GM21723 (cell line): ENCODE results near the gene TSPAN9.
"Not testable (repeated sequence)": the region's sequence is repeated elsewhere in the genome, so short reads cannot be mapped to it uniquely, and the experiment has no call there.

Source experiments
- ATAC-seq: cut with Tn5 transposase; IDR thresholded peaks from one replicate; pipeline ENCODE4 v1.9.1; 2021; ENCODE audit warnings: mild to moderate bottlenecking, moderate library complexity; ENCODE audit not compliant: unreplicated experiment

Gene TSPAN9

DNA sequence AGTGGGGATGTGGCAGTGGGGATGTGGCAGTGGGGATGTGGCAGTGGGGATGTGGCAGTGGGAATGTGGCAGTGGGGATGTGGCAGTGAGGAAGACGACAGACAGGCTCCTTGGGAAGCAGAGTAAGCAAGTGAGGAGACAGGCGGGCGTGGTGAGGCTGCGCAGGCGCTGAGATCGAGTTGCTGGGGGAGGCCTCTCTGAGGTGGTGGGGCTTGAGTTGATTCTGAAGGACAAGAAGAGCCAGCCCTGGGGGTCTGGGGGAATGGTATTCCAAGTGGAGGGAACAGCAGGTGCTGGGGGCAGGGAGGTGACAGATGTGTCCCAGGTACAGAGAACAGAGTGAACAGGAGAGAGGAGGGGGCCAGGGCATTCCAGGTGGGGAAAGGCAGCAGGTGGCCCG lies 33.8 kb upstream of the TSPAN9 start:
- ATAC-seq = no peak

DNA sequence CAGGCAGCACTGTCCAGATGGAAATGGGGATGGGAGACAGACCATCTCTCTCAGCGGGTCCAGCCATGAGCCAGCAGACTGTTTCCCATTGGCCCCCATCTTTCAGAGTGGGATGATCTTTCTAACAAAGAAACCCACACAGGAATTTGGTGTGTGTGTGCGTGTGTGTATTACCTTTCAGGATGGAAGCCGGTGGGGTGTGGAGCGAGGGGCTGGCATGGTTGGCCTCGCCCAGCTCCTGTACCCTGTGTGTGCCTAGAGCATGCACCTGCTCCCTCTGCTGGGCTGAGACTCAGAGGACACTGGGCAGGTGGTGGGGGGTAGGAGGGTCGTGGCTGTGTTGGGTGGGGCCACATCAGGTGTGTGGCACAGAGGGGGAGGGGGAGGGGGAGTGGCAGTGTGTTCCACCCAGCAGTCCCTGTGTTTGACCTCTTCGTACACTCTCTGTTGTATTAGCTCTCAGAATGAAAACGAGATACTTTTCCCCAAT lies 33.0 kb upstream of the TSPAN9 start:
- no peak for ATAC-seq

DNA sequence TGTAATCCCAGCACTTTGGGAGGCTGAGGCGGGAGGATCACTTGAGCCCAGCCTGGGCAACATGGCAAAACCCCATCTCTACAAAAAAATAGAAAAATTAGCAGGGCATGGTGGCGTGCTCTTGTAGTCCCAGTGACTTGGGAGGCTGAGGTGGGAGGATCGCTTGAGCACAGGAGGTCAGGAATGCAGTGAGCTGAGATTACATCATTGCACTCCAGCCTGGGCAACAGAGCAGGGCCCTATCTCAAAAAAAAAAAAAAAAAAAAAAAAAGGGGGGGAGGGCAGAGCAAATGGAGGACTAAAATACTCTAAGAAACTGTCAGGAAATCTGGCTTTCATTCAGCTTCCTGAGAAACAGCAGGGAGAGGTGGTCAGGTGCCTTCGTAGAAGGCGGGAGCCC lies 31.7 kb upstream of the TSPAN9 start:
- no peak for ATAC-seq

DNA sequence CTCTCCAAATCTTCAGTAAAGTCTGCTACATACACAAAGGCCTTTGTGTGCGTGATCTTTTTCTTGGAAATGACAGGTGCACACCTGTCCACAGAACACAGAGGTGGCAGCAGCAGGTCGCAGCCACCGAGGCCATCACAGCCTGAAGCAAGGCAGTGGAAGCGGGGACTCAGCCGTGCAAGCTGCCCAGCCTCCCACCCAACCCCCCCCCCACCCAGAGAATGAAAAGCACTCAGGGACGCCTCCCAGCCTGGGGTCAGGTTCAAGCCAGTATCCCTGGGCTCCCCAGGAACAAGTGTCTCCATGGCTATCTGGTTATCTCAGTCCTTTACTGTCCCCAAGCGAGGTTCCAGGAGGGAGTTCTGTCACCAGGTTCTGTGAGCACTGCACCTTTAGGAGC lies 31.2 kb upstream of the TSPAN9 start:
- no peak for ATAC-seq

DNA sequence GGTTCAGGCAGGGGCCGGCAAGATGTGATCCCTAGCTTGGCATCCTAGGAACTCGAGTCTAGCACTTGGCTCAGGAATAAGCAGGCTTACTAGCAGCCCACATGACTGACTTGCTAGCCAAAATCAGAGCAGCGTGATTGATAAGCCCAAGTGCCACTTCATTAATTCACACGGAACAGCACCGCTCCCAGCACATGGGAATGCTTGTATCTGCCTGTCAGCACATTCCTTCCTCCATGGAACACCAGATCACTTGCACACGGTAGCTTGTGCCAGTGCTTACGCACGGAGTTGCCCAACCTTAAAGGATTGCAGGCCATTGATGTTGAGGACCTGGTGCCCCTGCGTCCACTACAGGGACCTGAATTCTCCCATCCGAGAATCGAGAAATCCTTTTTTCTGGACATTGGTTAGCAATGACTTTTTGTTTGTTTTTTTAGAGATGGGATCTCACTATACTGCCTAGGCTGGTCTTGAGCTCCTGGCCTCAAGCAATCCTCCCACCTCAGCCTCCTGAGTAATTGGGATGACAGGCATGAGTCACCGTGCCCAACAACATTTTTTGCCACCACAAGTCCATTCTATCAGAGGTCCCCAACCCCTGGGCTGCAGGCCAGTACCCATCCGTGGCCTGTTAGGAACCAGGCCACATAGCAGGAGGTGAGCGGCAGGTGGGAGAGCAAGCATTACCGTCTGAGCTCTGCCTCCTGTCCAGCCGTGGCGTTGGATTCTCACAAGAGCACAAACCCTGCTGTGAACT lies 30.6 kb upstream of the TSPAN9 start:
- no peak for ATAC-seq

DNA sequence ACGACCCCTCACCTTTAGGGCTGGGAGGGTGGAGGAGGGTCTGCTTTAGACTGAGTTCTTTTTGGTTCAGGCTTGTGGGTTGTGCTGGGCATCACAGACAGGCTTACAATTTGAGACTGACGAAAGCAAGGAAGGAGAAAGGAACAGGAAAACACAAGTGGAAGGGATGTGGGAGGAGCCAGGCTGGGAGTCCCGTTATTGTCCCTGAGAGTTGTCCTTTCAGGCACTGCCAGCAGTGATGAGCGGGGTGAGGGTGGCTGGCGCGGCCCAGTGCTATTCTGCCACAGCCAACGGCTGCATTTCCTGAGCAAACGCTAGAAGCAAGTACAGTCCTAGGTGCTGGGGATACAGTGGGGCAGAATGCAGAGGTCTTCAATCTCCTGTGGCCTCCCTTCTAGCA lies 29.2 kb upstream of the TSPAN9 start:
- no peak for ATAC-seq

DNA sequence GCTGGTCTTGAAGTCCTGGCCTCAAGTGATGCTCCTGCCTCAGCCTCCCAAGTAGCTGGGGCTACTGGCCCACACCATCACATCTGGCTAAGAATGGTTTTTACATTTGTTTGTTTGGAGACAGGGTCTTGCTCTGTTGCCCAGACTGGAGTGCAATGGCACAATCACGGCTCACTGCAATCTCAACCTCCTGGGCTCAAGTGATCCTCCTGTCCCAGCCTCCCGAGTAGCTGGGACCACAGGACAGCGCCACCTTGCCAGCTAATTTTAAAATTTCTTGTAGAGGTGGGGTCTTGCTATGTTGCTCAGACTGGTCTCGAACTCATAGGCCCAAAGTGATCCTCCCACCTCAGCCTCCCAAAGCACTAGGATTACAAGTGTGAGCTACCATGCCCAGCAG lies 28.6 kb upstream of the TSPAN9 start:
- ATAC-seq = no peak

DNA sequence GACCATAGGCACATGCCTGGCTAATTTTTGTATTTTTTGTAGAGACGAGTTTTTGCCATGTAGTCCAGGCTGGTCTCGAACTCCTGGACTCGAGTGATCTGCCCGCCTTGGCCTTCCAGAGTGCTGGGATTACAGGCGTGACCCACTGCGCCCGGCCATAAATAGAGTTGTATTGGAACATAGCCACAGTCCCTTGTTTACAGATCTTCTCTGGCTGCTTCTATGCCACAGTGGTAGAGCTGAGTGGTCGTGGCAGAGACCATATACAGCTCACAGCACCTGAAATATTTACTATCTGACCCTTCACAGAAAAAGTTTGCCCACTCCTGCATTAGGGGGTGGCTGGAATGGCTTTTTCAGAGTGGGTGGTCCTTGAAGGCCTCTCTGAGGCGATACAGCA lies 28.0 kb upstream of the TSPAN9 start:
- no peak for ATAC-seq

DNA sequence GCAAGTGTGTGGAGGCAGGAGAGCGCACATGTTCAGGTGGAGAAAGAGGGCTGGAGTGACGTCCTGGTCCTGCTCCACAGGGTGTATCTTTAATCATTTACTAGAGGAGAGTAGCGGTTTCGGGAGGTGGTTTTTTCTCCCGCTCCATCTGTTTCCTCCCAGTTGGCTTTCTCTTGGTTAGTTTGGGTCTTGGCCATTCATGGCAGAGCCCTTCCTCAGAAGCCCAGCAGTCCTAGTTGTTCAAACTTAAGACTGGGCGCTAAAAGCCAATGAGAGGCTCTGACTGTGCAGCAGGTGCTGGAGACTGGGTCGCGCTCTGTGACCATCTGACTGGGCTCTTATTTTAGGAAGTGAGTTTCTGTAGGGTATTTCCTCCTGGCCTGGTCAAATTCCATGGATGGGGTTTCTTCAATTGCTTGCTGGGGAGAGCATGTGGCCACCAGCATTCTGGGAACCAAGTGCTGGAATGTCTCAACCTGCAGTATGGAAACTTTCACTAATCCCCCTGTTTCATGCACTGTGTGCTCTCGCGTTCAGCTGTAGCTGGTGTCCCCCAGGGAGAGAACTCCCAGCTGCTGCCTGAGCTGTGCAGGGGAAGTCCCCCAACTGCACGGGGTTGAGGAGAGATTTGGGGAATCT lies 27.4 kb upstream of the TSPAN9 start:
- ATAC-seq = no peak

DNA sequence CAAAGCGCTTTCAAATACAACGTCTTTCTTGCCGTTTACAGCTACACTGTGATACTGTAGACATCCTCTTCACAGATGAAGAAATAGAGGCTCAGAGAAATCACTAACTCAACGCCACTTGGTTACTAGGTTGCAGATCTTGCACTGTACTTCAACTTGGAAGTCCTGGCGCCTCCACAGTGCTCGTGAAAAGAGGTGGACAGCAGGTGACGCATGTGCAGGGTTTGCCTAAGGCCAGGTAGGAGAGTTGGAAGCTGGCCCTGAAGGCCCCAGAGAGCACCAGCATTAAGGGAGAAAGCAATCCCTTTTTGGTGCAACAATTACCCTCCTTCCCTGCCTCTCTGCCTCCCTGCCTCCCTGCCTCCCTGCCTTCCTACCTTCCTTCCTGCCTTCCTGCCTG lies 22.8 kb upstream of the TSPAN9 start:
- no peak for ATAC-seq

DNA sequence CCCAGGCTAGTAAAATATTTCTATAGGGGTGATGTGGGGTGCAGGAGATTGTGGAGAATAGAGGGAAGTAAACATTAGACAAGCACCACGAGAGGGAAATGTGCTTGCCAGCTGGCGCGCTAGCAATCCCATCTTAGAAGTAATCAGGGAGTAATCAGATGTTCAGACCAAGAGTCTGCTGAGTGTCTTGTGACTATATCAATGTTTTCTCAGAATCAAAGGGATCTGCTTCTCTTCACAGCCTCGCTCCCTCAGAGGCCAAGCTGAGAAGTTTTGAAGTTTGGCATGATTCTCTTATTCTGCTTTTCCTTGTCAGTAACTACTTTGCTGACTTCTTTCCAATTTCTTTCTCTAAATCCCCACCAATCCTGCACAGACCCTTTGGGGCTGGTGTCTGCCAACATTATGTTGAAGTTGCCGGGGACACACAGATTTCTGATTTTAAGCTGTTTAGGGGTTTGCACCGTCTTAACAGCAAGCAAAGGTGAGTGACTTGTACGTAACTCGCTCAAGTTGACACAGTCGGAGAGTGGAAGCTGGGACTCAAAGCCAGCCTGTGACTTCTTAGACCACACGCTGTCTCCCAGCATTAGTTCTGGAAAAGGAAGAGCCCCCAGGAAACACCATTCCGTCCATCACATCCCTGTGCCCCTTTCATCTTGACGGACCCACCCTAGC lies 22.0 kb upstream of the TSPAN9 start:
- ATAC-seq = no peak

DNA sequence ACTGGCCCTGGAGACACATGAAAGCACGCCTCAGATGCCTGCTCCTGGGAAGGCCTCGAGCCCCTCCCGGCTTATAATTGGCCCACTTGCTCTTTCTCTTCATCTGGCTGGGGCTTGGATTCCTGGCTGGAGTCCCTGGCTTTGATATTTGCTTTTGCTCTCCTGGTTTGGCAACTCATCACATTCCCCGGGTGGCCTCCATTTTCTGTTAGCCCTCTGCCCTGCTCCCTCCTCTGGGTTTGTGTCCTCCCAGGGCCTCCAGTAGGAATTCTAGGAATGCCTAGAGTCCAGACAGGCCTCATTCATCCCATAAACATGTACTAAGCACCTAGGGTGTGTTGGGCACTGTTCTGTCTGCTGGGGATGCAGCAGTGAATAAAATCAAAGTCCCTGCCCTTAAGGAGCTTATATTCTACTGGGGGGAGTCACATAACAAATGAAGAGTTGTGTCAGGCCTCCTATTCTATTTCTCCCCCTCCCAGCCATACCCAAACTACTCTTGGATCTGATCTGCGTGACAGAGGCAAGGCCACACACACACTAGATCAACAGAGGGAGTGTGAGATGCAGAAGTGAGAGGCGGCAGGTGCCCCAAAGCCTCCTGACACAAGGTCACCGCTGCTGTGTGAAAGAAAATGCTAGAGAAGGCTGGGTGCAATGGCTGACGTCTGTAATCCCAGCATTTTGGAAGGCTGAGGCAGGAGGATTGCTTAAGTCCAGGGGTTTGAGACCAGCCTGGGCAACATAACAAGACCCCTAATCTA lies 21.3 kb upstream of the TSPAN9 start:
- no peak for ATAC-seq

DNA sequence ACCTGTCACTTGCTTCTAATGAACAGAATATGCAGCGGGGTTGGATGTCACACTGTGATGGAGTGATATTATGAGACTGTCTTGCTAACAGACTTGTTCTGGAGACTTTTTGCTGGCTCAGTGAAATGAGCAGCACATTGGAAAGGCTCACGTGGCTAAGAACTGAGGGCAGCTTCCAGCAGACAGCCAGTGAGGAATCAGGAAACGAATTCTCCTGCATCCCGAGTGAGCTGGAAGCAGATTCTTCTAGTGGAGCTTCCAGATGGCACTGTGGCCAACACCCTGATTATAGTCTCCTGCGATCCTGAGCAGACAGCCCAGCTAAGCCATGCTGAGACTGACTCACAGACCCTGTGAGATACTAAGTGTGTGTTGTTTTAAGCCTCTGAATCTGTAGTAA lies 16.1 kb upstream of the TSPAN9 start:
- ATAC-seq = no peak

DNA sequence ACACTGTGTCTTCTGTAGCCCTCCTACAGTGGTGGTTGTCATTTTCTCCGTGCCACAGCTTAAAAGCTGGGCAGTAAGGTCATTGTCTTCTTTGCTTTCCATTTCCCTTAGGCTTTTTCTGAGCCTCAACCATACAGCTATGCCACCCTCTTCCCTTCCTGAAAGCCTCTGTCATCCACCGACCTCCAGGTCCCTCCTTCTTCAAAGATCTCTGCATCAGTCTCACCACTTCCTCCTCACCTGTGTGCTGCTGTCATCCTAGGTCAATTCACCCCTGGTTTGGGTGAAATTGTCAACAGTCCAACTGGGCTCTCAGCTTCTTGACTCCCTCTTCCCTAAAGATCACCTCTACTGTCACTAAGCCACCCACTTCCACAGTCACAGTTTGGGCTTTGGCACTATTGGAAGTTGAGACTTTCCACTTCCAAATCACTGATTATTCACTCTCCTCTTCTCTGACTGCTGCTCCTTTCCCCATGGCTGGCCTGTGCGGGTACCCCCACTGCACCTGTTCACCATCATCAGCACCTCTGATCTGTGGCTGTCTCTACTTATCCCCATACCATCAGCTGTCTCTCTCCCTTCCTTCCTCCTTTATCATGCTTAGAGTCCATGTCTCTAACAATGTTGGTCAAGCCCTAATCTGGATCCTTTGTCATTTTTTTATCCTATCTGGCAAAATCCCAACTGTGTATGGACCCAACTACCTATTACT lies 15.5 kb upstream of the TSPAN9 start:
- no peak for ATAC-seq

DNA sequence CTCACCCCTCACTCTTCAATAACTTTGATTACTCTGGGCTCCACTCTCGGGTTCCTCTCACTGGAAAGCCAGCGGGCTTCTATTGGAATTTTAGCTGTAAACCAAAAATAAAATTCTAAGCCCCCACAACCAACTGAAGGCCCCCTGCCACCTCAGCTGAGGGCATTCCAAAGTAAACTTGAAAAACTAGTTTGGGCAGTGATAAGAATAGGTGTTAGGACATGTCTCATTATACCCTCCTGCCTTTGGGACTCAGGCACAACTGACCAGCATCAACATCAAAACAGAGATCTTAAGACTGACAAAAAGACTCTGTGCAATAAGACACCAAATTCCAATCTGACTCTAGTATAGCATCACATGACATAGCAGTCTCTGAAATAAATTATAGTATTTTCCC lies 11.9 kb upstream of the TSPAN9 start:
- ATAC-seq = no peak

DNA sequence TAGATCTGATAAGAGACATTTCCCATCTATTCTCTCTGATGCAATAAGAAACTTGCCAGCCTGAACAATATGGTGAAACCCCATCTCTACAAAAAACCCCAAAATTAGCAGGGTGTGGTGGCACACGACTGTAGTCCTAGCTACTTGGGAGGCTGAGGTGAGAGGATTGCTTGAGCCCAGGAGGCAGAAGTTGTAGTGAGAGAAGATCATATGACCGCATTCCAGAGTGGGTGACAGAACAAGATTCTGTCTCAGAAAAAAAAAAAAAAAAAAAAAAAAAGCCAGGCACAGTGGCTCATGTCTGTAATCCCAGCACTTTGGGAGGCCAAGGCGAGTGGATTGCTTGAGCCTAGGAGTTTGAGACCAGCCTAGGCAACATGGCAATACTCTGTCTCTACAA lies 11.3 kb upstream of the TSPAN9 start:
- ATAC-seq = not testable (repeated sequence)

DNA sequence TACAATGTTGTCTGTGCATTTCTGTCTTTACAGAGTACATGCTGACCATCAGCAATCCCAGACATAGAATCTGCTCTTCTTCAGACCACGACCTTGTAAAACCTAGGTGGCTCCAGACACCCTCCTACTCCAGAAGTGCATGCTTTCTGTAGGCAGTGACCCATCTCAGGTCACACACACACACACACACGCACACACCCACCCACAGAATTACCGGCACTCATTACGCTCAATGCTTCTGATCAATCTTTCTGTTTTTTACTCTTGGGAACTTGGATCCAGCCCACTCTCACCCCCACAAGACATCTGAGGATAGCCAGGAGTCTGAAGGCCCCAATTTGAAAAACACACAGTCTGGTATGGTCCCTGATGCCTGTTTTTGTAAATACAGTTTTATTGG lies 7.5 kb upstream of the TSPAN9 start:
- no peak for ATAC-seq

DNA sequence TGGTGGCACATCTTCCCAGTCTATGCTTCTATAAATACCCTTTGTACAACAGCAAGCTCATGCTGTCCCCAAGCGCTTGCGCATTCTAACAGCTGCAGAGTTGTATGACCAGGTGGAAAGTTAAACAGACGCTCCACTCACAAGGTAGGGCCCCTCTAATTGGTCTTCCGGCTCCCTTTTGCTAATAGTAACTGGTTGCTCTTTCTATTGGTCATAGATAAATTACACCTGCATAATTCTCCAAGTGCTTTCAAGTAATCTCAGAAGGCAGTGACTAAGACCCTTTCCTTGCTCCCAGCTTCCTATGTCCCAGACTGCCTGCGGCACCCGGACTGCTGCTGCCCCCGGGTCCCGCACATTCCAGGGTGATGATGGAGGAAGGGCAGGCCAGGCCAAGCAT lies 6.1 kb upstream of the TSPAN9 start:
- ATAC-seq = no peak

DNA sequence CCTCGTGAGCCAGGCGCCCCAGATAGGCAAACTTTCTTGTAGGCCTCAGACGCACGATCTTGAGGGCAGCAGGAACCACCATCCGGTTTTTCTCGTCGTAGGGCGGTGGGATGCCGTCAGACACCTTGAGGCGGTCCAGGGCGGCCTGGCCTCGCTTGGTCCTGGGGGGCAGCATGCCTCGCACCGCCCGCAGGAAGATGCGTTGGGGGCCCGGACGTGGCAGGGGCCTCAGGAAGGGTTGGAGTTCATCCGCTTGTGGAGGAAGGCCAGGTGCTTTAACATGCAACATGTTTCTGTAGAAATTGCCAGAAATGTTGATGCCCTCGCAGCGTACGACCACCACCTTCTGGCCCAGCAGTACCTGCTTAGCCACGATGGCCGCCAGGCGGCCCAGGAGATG lies 5.5 kb upstream of the TSPAN9 start:
- no peak for ATAC-seq

DNA sequence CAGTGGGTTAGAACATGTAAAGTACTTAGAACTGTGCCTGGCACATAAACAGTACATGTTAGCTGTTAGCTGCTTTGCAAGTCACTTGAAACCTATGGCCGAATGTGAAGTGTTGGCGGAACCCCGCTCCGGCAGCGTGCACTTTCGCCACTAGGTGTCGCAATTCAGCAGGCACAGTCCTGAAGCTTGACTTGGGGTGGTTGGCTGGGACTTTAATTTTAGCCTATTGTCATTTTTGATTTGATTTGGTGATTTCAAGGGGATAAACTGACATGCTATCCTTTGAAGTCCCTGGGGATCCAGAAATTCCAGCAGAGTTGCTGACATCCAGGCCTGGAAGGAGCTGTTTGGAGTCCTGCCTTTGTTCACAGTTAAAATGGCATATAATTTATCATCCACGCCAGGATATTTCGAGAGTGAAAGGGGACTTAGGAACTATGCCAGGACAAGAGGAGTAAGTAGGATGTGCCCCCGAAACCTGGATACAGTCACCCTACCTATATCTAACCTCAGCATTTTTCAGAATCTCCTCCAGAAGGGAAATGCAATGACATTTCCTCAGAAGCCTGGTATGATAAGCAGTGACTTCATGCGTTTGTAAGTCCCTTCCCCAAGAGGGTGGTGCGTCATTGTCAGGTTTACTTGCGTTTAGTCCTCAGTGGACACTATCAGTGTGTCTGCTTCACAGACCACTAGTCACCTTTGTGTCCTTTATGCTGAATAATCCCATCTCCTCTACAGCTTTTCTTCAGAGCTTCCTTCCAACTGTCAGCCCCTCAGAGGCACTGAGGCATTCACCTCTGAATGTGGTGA lies 3.5 kb upstream of the TSPAN9 start:
- peak; percentile 47 for ATAC-seq
